GM21786 (cell line): ENCODE data around the gene CFH.
A peak's percentile ranks its signal among the peaks of the same experiment; 100 is the strongest.
"Not testable (repeated sequence)": the region's sequence is repeated elsewhere in the genome, so short reads cannot be mapped to it uniquely, and the experiment has no call there.

Experiments used
- ATAC-seq: cut with Tn5 transposase; IDR thresholded peaks from one replicate; pipeline ENCODE4 v1.9.1; 2021; ENCODE audit not compliant: unreplicated experiment

Gene CFH

DNA sequence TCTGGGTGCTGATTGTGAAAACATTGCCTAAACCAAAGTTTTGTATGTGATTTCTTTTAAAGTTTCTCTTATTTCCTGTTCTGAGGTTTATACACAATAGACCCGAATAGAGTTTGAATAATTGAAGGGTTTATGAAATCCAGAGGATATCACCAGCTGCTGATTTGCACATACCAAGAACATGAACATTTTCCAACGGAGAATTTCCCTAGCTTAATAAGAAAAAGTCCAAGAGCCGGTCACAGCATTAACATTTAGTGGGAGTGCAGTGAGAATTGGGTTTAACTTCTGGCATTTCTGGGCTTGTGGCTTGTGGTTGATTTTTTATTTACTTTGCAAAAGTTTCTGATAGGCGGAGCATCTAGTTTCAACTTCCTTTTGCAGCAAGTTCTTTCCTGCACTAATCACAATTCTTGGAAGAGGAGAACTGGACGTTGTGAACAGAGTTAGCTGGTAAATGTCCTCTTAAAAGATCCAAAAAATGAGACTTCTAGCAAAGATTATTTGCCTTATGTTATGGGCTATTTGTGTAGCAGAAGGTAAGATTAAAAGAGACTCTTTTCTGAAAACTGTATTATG lies at the start of gene CFH:
Gene CFH (plus strand): TSS at position 407 of the 579 bp plus-strand sequence. CDS start 75 bp downstream, at position 482.
- ATAC-seq, result no peak

DNA sequence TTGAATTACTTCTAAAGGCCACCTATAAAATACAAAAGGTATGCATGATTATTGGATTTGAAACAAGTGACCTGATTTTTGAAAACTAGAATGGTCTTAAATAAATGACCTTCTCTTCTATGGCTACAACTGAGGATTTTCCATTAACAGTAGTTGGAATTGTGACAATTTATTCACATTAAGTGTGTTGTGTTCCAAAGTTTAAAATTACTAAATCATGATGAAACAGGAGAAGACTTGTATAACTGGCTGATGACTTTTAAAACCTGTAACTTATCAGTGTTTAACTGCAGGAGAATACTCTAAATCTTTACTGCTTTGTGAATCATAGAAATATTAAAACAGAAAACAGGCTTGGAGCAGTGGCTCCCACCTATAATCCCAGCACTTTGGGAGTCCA lies 48.2 kb upstream of the CFH start:
- ATAC-seq, result no peak

DNA sequence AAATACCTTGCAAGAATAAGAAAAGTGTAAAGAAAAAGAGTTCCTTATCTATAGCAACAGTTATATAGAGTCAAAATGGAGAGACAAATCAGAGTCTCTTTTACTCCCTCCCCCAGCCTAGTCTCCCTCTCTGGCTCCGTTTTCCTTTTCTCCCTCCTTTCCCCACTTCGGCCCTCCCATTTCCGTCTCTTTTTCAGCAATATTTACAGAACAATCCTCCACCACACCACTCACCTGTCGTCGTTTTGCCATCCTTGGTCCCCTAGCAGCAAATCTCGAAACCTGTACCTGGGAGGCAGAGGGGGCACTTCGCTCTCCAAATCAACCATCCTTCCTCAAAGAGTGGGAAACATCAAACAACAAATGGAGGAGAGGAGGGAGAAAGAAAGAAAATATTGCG lies 43.9 kb upstream of the CFH start:
- no peak for ATAC-seq

- ATAC-seq, result peak; percentile 41
Observed at GRCh38 chr1:196608390-196609369, 43.2 kb upstream of the CFH start, which contains the start of gene KCNT2. TSS of gene KCNT2 (minus strand) at chr1:196608440. CDS start at chr1:196608309, 131 bp downstream.

DNA sequence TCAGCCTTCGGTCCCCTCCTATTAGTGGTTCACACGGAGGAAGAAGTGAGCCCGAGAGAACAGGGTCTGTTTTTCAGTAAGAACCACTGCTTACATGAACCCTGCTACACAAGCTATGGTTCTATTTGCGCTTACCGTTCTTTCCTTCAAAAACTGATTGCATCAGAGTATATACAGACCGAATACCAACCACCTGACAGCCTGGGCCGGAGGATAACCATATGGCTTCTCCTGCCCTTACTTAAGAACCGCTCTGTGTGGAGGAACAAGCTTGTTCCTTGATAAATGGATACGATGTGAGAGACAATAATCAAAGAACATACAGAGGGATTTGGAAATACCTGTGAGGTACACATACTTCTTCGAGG lies 42.5 kb upstream of the CFH start:
- ATAC-seq, result no peak

- ATAC-seq, result no peak
Observed at GRCh38 chr1:196611873-196612272, 40.0 kb upstream of the CFH start.

- no peak for ATAC-seq
Observed at GRCh38 chr1:196619721-196620120, 32.1 kb upstream of the CFH start.

GRCh38 chr1:196623079-196623478 lies 28.8 kb upstream of the CFH start:
- ATAC-seq, result no peak

DNA sequence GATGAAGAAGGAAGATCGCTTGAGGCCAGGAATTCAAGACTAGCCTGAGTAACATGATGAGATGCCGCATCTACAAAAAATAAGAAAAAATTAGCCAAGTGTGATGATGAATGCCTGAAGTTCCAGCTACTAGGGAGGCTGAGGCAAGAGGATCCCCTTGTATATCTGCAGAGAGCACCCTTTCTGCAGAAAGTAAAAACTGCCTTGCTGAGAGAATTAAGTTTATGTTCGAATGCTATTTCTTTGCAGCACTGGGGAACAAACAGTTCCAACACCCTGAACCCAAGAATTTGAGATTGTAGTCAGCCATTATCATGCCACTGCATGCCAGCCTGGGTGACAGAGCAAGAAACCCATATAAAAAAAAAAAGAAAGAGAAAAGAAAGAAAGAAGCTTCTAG lies 23.0 kb upstream of the CFH start:
- ATAC-seq, result no peak

DNA sequence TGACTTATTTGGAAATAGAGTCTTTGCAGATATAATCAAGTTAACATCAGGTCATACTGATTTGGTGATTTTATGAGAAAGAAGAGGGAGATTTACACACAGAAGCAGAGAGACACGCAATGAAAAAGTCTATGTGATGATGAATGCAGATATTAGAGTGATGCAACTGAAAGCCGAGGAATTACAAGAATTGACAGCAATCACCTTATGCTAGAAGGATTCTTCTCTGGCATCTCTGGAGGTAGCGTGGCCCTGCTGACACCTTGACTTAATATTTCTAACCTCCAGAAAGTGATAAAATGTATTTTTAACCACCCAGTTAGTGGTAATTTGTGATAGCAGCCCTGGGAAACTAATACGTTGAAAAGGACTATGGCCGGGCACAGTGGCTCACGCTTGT lies 14.2 kb upstream of the CFH start:
- no peak for ATAC-seq

DNA sequence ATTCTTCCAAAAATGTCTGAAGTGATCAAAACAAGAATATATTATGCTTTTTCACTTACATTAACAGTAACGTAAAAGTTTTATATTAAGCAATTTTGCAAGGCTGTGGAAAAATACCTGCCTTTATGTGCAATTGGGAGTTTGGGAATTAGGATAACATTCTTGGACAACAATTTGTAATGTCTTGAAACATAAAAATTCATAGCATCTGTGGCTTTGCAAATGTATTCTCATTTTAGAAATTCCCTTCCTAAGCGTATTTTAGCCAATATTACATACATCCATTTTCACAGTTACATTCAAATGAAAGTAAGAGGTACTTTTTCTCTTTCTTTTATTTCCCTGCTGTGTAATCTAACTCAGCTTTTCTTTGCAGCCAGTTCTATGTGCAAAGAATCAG lies 13.4 kb upstream of the CFH start:
- ATAC-seq, result no peak

DNA sequence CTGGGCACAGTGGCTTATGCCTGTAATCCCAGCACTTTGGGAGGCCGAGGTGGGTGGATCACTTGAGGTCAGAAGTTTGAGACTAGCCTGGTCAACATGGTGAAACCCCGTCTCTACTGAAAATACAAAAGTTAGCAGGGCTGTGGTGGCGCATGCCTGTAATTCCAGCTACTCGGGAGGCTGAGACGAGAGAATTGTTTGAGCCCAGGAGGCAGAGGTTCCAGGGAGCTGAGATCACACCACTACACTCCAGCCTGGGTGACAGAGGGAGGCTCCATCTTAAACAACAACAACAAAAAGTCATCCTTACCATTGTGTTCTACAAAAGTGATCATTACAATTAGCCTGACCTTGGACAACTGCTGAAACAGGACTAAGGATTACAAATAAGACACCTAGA lies 12.6 kb upstream of the CFH start:
- ATAC-seq, result not testable (repeated sequence)

- ATAC-seq, result no peak
Observed at GRCh38 chr1:196640976-196641375, 10.9 kb upstream of the CFH start.

- ATAC-seq, result no peak
Observed at GRCh38 chr1:196649990-196650389, 1.9 kb upstream of the CFH start.

- ATAC-seq, result no peak
Observed at GRCh38 chr1:196650403-196650802, 1.4 kb upstream of the CFH start.

GRCh38 chr1:196651079-196651478 lies 764 bp upstream of the CFH start:
- ATAC-seq, result no peak

DNA sequence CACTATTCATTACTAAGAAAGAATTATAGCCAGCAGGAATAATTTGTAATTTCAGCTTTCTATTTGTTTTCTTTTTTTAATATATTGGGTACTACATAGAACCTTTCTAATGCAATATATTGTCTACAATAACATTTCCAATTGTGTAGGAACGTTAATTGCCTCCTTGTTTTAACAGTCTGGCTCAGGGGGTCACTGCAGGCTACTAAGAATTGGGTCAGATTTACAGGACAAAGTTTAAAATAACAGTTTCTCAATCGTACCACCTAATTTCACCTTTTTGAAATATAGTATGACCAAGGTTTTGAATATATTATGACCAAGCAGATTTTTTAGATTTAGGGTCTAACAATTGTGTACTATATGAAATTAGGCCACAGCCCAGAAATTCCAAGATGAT lies 2.4 kb downstream of the CFH start:
- no peak for ATAC-seq

DNA sequence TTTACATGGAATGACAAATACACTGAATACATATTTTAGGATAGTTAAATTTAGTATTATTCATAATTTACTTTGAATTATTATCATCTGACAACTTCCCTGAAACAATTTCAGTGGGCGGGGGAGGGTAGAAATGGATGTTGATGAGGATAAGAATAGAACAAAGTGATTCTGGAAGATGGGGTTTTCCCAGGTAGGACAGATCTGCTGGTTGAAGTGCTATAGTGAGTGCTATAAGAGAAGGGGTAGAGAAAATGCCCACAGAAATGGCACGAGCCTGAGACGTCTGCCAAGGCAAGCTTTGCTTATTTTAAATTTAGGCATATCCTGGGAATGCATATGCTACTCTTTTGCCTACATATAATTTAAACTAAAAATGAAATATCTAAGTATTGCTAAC lies 3.2 kb downstream of the CFH start:
- ATAC-seq, result no peak

GRCh38 chr1:196655494-196655893 lies 3.7 kb downstream of the CFH start:
- no peak for ATAC-seq

DNA sequence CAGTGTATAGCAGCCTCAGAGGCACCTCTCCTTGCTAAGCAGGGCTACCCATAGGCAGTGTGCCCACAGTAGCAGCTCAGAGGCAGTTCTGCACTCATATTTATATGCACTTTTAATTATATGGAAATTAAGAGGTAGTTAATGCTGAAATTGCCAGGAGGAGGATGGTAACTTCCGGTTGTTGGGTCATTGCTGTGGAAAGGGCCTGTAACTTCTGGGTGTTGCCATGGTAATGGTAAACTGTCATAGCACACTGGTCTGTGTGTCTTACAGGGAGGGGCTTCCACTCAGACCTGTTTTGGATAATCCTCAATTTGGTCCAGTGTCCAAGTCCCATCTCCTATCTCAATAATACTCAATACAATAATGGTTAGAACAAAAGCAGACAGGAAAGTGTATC lies 7.6 kb downstream of the CFH start:
- no peak for ATAC-seq

GRCh38 chr1:196660272-196660671 lies 8.4 kb downstream of the CFH start:
- ATAC-seq, result no peak

DNA sequence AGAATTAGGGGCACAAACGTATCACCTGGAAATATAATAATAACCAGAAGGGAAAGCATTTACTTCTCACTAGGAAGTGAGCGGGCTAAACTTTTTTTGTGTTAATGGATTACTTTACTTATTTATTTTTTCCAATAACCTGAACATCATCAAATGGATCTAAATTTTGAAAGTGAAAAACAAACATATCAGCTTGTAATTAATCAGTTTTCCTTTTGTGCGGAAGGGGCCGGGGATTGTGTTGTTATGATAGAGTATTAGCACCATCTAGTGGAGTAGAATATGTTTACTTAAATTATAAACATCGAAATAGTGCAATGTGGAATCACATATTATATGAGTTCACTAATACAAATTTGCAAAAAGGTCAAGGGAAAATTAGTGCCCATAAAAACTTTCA lies 9.0 kb downstream of the CFH start:
- ATAC-seq, result peak; percentile 69
